Hematopoietic multipotent progenitor cell treated with erythropoietin and hydrocortisone succinate and interleukin-3 and kit ligand, for 6 days (in vitro differentiated cells): Measurements from ENCODE around the gene DLX1.
"Not testable (repeated sequence)": the region's sequence is repeated elsewhere in the genome, so short reads cannot be mapped to it uniquely, and the experiment has no call there.

Experiments
- DNase-seq: peaks from one replicate; pipeline ENCODE4 v3.0.0-alpha.2; 2015

Gene DLX1

GRCh38 chr2:172085460-172086159, at the start of gene DLX1:
Gene DLX1, plus strand, starts transcription at chr2:172085507. Its CDS starts 171 bp downstream, at chr2:172085678.
- no peak for DNase-seq

GRCh38 chr2:172038121-172038520, 47.2 kb upstream of the DLX1 start:
- DNase-seq: no peak

- DNase-seq: no peak
These were observed 46.7 kb upstream of the DLX1 start for GRCh38 chr2:172038604-172039003.

- no peak for DNase-seq
These were observed 46.1 kb upstream of the DLX1 start for GRCh38 chr2:172039011-172039704.

GRCh38 chr2:172040311-172040710, 45.0 kb upstream of the DLX1 start:
- DNase-seq: no peak

- DNase-seq: no peak
These were observed 39.1 kb upstream of the DLX1 start for GRCh38 chr2:172046080-172046678.

GRCh38 chr2:172046866-172047565, 38.3 kb upstream of the DLX1 start:
- no peak for DNase-seq

DNA sequence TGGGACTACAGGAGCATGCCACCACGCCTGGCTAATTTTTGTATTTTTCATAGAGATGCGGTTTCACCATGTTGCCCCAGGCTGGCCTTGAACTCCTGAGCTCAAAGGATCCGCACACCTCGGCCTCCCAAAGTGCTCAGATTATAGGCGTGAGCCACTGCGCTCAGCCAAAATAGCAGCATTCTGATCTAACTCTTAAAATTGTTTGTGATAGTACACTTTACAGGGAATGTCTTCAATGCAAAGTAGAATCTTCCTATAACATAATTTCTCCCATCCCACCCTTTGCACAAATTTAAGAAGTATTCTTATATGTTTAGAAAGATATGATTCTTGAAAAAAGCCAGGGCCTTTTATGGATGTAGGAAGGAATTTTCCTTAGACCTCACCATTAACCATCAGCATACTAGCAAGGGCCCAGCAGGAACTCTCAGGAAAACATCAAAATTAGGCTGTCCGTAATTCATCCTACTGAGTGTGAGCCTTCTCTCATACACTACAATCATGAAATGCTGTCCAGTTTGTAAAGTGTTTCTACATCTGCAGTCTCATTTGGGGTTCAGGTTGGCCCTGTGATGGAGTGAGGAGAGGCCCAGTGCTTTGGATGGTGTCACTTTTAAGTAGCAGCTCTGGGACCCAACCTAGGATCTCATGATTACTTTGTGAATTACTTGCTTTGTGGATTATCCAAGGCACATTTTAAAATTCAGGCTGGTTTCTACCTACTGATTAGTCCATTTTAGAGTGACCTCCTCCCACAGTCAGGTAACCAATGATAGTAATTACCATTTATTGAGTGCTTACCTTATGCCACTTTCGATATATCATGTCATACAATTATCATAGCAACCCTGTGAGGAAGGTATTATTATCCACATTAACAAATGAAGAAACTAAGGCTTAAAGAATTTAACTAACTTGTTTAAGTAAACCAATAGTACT, 37.5 kb upstream of the DLX1 start:
- DNase-seq: peak; percentile 31

DNA sequence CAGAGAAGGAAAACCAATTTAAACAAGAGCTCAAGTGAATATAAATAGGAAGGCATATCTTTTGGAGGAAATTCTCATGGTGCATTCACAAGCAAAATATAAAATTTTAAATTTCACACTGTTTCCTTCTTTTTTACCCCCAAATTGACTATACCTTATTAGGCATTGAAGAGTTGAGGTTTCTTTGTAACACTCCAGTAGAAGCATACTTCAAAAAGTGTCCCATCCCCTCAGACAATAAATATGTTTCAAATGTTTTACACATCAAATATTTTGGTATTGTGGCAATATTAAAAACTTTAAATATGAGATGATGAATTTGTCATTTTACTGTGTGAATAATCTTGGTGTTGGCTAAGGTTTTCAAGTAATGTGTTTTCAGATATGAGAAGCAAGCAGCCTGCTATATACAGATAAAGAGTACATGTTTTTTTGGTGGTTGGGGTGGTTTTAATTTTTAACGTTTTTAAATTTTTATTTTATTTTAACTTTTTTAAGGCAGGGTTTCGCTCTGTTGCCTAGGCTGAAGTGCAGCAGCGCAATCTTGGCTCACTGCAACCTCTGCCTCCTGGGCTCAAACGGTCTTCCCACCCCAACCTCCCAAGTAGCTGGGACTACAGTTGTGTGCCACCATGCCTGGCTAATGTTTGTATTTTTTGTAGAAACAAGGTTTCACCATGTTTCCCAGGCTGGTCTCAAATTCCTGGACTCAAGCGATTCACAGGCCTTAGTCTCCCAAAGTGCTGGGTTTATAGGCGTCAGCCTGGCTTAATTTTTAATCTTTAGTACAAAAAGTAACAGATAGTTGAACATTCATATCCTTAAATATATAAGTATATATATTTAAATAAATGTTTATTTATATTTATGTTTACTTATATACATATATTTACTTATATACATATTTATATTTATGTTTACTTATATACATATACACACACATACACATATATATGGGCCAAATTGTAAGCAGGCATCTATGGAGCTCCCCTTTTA, 36.5 kb upstream of the DLX1 start:
- DNase-seq: peak; percentile 78

- no peak for DNase-seq
These were observed 35.7 kb upstream of the DLX1 start for GRCh38 chr2:172049567-172050120.

- DNase-seq: no peak
These were observed 34.7 kb upstream of the DLX1 start for GRCh38 chr2:172050479-172051125.

GRCh38 chr2:172052000-172052983, 33.0 kb upstream of the DLX1 start:
- no peak for DNase-seq

DNA sequence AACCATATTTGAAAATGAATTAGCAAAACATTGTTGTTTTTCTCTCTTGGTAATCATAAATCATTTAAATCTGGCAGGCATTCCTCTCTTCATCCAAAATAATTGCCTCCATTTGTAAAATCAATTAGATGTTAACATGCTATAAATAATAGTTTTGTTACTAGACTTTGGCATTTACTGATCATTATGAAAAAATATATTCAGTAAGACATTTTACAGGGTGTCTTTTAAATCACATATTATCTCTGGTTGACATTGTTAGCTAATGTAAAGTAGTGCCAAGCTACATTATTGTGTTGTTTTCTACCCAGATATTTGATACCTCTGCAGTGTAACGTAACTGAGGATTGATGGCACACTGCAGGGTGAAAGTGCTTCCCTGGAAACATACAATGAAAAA, 31.8 kb upstream of the DLX1 start:
- DNase-seq: no peak

- no peak for DNase-seq
These were observed 29.0 kb upstream of the DLX1 start for GRCh38 chr2:172056293-172056692.

GRCh38 chr2:172058660-172059059, 26.6 kb upstream of the DLX1 start:
- DNase-seq: no peak

DNA sequence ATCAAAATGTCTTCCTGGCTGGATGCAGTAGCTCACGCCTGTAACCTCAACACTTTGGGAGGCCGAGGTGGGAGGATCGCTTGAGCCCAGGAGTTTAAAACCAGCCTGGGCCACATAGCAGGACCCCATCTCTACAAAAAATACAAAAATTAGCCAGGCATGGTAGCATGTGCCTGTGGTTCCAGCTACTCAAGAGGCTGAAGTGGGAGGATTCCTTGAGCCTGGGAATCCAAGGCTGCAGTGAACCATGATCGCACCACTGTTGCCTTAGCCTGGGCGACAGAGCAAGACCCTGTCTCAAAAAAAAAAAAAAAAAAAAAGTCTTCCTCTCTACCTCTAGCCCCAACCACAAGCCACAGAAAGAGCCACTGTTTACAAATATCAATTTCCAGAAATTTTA, 25.2 kb upstream of the DLX1 start:
- not testable (repeated sequence) for DNase-seq

DNA sequence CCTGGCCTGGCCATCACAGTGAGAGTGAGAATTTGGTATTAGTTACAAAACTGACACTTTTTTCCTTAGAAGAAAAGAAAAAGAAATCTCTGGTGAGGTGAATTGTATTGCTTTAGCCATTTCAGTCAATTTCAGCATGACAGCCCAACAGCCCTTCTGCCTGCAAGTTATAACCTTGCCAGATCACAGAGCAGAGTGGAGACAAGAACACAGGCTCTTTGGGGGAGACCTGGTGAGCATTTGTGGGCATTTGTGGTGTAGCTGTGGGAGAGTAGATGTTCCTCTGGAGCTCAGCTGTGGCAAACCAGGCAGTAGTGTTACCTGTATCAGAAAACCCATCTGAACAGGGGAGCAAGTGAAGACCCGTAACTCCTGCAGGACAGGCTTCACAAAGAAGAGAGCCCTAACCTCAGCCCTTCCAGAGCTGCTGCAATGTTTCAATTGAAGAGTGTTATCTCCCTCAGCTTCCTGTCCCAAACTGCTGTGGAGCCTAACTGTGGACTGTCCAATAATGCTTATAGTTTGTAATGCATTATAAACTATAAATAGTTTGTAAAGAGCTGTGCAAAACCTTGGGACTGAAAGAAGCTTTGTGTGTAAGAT, 22.8 kb upstream of the DLX1 start:
- DNase-seq: peak; percentile 47

- DNase-seq: no peak
These were observed 21.9 kb upstream of the DLX1 start for GRCh38 chr2:172063446-172063845.
